ENCODE results near the gene MRPL16.

Gene MRPL16

GRCh38 chr11:59769828-59770227 is 40.8 kb downstream of the MRPL16 start:
- DNase-seq = no peak

- DNase-seq = peak in 1 of 2 donors; percentile 2
Measured at GRCh38 chr11:59769111-59769510, 41.5 kb downstream of the MRPL16 start.

GRCh38 chr11:59767225-59767611 is 43.4 kb downstream of the MRPL16 start:
- DNase-seq = peak; percentile 6 to 34

GRCh38 chr11:59766542-59767224 is 43.9 kb downstream of the MRPL16 start:
- no peak for DNase-seq

GRCh38 chr11:59765068-59765735 is 45.4 kb downstream of the MRPL16 start:
- no peak for DNase-seq

- no peak for DNase-seq
Measured at GRCh38 chr11:59761993-59762392, 48.6 kb downstream of the MRPL16 start.

GRCh38 chr11:59760771-59761170 is 49.8 kb downstream of the MRPL16 start:
- no peak for DNase-seq

GRCh38 chr11:59759900-59760299 is 50.7 kb downstream of the MRPL16 start:
- DNase-seq = no peak

- DNase-seq = no peak
Measured at GRCh38 chr11:59758401-59759037, 52.1 kb downstream of the MRPL16 start.

GRCh38 chr11:59756845-59757244 is 53.7 kb downstream of the MRPL16 start:
- DNase-seq = peak in 1 of 2 donors; percentile 16

- DNase-seq = no peak
Measured at GRCh38 chr11:59756558-59756840, 54.1 kb downstream of the MRPL16 start.
